GM19239 (cell line): ENCODE data around the gene C17orf50.

Experiments
- DNase-seq: peaks from one replicate; pipeline ENCODE4 v3.0.0; 2011; ENCODE audit warnings: low spot score; ENCODE audit not compliant: insufficient read length
- FAIRE-seq: peaks from 2 replicates; lab custom pipeline; 2011; peaks lifted over from hg19 to GRCh38; lab: Jason Lieb, UNC

C17orf50 gene

DNA sequence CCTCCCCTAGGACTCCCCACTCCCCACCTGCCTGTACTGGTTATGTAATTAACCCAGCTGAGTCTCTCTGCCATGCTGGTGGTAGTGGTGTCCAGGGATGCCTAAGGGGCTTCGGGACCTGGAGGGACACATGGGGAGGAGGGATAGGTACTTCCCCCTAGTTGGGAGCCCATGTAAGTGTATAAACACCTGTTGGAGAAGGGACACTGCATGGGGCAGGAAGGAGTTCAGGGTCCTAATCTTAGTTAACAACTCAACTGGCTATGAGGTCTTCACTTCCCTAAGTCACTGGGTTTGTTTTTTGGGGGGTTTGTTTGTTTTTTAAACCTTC lies 27.9 kb upstream of the C17orf50 start:
- FAIRE-seq (no peak), DNase-seq (no peak)

DNA sequence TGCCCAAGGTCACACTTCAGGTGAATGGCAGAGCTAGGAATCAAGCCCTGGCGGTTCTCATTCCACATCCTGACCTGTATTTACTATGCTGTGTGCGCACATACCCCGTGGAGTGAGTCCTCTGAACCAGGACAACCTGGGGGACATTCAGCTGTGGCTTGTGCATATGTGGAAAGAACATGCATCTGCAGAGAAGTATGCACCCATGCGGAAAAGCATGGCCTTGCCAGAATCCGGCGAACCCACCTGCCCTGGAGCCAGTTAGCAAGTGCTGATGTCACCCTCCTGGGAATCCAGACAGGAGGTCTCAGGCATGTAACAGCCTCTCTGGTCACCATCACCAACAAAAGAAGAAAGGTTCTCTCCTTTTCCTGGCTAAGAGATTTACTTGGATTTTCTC lies 27.3 kb upstream of the C17orf50 start:
- DNase-seq (no peak), FAIRE-seq (no peak)

DNA sequence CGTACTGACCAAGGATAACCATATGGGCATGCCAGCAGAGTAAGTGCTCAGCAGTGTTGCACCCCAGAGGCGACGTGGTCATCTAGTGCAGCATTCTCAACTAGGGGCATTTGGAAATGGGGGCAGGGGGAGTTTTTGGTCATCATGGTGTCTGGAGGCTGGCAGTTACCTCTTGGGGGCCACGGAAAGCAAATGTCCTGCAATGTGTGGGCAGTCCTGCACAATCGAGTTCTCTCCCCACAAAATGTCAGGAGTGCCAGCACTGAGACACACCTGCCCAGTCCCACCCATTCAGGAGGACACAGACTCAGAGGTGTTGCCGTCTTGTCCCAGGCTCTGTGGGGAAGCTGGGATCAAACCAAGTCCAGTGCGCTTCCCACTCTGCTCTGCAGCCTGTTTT lies 26.3 kb upstream of the C17orf50 start:
- no peak for FAIRE-seq
- DNase-seq = no peak

DNA sequence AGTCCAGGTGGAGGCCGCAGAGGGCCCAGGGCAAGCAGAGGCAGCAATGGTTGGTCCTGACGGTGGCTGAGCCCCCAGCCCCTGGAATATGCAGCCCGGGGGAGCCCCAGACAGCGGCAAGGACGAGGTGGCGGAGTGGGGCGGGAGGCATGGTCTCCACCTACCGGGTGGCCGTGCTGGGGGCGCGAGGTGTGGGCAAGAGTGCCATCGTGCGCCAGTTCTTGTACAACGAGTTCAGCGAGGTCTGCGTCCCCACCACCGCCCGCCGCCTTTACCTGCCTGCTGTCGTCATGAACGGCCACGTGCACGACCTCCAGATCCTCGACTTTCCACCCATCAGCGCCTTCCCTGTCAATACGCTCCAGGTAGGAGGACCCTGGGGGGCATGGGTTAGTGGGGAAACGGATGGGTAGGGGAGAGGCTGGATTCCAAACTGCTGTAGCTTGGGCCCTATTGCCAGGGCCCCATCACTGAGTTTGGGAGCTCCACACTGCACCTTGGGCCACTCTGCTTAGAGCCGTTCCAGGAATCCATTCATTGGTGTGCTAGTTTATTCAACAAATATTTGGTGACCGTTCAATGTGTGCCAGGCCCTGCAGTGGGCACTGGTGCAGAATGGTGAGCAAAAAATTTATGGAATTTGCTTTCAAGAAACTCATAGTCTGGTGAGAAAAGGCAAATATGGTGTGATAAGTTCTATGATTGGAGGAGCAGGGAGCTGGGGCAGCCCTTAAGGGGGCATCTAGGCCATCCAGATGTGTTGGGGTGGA lies 25.5 kb upstream of the C17orf50 start:
- no peak for DNase-seq
- FAIRE-seq = no peak

DNA sequence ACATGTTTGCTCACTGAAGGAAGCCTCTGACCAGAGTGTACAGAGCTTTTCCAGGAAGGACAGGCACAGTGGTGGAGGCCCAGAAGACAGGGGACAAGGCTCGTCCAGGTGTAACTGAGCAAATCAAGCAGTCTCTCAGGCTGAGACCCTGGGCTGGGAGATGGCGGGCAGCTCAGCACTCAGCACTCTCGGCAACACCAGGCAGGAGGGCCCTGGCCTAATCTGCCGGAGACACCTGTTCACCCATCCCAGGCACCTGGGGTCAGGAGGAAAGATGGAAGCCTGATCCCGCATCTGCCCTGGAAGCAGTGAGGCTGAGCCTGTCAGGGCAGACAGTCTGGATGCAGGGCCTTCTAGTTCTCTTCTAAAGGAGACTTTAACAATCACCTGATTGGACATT lies 24.5 kb upstream of the C17orf50 start:
- FAIRE-seq (no peak), DNase-seq (no peak)

DNA sequence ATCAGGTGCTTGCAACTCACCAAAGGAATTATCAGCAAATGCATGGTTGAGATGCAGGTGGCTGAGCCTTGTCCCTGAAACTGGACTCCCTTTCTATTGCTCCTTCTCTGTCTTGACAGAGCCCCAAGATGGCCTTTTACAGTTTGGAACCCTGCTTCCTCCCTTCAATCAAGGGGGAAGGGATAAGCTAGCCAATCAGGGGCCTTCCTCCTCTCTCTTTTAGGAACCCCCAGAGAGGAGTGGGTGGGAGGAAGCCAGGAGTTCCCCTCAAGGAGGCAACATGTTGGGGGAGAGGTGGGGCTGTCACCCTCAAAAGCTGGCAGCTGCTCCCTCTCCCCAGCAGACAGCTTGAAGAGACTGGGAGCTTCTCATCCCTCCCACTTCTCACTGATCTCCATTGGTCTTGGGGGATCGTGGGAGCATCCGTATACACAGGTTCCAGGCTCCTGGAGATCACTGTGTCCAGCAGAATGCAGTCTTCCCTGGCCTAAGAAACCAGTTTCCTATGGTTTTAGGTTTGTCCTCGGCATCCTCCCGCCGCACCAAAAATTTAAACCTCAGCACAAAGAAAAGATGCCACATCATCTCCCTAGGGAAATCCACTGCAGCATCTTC lies 22.1 kb upstream of the C17orf50 start:
- no peak for FAIRE-seq
- no peak for DNase-seq

DNA sequence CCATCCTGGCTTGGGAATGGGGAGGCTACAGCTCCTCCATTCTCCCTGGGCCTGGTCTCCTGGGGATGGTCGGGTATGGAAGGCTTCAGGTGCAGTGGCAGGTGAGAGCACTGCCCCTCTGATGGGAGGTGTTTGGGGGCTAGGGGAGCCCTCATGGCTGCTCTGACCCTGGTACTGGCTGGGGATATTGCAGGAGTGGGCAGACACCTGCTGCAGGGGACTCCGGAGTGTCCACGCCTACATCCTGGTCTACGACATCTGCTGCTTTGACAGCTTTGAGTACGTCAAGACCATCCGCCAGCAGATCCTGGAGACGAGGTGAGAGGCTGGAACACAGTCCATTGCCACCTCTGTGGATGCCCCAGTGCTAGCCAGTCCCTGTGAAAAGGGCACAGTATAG lies 20.5 kb upstream of the C17orf50 start:
- DNase-seq = no peak
- no peak for FAIRE-seq

DNA sequence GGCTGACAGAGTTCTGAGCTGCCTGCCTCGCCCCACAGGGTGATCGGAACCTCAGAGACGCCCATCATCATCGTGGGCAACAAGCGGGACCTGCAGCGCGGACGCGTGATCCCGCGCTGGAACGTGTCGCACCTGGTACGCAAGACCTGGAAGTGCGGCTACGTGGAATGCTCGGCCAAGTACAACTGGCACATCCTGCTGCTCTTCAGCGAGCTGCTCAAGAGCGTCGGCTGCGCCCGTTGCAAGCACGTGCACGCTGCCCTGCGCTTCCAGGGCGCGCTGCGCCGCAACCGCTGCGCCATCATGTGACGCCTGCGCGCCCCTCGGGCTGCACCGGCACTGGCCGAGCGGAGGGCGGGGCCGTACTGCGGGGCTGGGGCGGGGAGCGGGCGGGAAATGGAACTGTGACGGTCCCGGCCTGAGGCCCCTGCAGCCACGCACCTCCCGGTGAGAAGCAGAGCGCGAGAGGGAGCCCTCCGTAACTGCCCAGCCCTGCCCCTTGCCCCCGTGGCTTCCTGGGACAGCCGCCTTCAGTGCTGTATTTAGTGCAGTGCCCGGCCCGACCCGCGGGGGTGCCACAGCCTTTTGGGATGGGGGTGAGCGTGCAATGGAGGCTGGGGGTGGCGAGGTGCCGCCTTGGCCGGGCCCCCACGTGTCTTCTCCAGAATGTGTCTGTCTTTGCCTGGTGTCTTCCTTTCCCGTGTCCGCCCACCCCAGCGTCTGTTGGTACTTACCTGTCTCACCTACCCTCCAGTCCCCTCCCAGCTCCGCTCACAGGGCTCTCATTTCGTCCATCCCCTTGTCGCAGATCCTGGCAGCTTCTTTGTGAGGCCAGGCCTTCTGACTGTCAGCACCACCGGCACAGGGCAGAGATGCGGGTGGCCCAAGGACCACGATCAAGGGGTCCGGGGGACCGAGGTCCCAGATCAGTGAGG lies 19.4 kb upstream of the C17orf50 start:
- FAIRE-seq = no peak
- no peak for DNase-seq

DNA sequence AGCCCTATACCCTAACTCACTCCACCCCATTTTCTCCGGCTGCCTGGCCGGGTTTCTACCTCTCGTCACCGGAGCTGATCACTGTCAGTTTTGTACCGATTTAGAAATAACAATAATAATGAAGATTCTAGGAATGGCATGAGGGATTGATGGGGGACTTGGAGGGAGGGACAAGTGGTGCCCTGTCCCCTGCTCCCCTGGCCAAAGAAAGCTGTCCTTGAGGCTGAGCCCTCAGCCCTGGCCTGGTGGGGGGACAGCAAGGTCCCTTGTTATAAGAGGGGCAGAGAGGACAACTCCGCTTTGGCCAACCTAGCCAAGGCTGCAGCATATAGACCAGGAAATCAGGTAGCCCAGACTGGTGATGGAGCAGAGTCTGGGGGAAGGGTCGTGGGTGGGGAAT lies 18.2 kb upstream of the C17orf50 start:
- FAIRE-seq (no peak), DNase-seq (no peak)

DNA sequence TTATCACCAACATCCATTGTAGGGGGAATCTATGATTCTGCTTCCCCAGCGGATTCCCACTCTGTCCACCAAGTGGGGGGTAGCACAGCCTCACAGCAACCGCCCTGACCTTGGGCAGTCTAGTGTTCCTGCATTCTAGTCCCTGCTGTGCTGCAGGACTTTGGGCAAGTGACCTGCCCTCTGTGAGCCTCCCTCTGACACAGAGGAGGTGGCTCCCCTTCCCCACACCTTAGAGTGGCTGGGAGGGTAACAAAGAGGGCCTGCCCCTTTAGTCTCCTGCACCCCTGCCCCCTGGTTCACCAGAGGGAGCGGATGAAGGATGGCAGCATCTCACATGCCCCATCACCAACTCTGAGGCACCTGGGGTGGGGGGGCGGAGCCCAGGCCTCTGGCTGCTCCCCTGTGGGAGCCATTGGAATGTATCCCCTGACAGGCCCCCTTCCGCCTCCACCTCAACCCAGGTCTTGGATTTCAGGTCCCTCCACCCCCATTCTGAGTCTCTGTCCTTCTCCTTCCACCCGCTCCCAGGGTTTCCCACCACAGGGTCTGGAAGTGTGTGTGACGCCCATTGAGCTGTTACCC lies 17.7 kb upstream of the C17orf50 start:
- FAIRE-seq (no peak), DNase-seq (no peak)

DNA sequence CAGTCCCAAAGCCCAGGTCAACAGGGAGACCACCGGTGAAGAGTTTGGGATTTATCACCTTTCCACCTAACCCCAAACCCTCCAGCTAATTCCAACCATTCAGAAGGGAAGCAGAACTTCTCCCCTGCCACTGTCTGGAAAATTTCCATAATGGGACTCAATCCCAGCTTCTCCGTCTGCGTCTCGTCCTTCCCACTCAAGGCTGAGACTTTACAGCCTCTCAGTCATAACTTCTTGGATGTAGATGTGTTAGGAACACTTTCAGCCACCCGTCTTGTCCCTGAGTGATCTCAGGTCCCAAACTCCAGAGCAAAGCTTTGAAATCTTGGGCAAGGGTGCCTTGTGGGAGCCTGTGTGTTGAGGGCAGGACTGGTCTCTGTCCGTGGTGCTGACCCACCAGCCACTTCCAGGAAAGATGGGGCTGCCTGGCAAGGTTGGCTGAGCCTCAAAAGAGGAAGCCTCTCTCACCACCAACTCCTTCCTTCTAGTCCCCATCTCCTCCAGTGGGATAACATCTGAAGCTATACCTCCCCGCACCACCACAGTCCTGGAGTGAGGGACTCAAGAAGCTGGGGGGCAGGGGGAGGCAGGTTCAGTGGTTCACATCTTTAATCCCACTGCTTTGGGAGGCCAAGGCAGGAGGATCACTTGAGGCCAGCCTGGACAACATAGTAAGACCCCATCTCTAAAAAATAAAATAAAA lies 16.9 kb upstream of the C17orf50 start:
- no peak for FAIRE-seq
- peak; percentile 53 for DNase-seq

DNA sequence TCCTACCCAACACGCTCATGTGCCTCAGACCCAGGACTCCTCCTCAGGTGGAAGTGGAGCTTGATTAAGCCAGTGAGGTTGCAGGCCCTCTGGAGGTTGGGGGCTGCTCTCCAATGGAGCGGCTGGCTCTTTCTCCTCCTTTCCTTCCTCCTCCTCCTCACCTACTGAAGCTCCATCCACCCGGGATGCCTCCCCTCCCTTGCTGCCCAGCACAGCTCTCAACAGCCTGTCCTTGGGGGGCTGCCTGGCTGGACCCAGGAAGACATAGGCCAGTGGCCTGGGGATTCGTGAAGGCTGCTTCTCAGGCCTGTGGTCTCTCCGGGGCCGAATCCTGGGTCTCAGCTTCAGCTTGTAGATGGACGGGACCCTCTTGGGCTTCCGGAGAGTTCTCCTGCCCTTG lies 15.9 kb upstream of the C17orf50 start:
- no peak for FAIRE-seq
- no peak for DNase-seq

DNA sequence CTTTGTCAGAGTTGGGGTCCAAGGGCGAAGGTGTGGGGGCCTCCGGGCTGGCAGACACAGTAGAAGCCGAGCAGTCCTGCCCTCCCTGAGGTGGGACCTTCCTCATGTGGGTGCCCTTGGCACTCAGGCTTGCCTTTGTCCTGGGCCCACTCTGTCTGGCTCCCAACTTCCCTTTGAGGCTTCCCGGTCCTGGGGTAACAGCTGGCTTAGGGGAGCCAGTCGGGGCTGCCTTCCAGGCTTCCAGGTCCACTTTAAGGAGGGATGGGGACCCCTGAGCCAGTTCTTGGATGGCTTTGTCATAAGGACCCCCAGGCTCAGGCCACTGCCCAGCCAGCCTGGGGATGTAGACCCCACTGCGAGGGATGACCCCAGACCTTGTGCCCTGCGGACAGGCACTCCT lies 15.4 kb upstream of the C17orf50 start:
- no peak for DNase-seq
- FAIRE-seq = no peak

DNA sequence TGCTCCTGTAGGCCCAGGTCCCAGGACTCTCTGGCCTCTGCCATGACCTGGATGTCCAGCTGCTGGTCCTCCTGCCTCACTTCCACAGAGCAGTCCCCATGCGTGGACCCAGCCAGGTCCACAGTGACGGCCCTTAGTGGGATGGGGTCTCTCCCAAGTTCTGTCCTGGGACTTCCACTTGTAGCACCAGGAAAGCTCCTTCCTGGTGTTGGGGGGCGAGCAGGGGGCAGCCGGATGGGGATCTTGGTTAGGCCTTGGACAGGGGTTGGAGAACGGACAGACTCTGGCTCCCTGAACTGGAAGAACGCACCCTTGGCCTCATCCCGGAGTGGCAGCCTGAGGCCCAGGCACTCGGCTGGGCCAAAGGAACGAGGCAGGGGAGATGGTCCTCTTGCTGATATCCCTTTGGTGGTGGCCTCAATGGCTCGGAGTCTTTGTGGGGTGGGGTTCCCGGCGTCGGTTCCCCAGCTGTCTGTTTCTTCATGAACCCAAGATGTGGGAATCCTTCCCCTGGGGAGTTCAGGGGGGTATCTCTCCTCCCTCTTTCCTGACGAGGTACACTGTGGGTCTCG lies 14.9 kb upstream of the C17orf50 start:
- FAIRE-seq = no peak

DNA sequence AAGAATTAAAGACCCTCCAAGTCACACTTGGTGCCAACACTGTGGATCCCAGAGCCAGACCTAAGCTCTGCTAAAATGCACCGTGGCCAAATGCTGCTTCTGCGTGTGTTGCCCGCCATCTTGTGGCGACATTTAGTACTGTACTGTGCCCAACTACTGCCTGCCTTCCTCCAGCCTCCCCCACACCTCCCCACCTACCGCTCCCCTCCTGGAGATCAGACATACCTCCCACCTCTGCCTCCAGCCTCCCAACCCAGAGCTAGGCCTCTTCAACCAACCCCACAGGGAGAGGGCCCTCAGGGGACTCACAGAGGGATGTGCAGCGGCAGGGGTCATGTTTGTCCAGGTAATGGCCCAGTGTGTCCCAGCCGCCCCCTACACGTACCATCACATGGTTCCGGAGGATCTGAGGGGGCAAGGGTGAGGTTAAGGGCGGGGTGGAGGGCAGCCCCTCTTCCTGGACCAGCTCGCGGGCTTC lies 13.1 kb upstream of the C17orf50 start:
- no peak for FAIRE-seq
- DNase-seq = peak; percentile 95

More for the DNA sequence above, 14.9 kb upstream of the C17orf50 start:
- DNase-seq = no peak

DNA sequence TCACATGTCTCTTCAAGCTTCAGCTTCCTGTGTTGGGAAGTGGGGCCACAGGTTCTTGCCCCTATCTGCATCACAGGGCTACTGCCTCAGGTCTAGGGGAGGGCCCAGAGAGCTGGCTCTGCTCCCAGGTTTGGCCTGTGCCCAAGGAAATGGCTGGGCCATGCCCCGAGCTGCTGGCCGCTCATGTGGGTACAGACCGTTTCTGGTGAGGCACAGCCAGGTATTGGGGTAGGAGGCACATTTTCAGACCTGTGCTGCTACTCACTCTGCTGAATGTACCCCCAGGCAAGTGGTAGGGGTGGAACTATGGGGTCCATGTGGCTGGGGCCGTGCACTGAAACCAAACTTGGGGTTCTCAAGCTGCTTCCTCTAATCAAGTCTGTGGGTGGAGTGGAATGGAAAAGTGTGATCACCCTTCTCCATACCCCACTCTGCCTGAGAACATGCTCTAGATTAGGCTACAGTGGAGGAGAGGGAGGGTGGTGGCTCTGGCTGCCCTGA lies 12.3 kb upstream of the C17orf50 start:
- no peak for DNase-seq
- FAIRE-seq = no peak

DNA sequence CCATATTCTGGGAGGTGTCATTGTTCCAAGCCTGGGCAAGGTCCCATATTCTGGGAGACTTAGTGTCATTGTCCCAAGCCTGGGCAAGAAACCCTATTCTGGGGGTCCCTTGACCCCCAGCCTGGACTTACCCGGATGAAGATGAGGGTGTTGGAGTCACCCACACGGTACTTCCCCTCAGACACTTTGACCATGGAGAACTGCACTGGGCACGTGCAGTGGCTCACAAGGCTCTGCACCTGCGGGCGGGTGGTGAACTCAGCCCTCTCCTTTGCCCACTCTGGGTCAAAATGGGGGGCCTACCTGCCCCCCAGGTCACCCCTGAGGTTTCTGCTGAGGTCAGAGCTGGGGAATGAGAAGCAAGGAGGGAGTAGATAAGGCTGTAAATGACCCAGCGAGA lies 11.7 kb upstream of the C17orf50 start:
- FAIRE-seq = no peak

DNA sequence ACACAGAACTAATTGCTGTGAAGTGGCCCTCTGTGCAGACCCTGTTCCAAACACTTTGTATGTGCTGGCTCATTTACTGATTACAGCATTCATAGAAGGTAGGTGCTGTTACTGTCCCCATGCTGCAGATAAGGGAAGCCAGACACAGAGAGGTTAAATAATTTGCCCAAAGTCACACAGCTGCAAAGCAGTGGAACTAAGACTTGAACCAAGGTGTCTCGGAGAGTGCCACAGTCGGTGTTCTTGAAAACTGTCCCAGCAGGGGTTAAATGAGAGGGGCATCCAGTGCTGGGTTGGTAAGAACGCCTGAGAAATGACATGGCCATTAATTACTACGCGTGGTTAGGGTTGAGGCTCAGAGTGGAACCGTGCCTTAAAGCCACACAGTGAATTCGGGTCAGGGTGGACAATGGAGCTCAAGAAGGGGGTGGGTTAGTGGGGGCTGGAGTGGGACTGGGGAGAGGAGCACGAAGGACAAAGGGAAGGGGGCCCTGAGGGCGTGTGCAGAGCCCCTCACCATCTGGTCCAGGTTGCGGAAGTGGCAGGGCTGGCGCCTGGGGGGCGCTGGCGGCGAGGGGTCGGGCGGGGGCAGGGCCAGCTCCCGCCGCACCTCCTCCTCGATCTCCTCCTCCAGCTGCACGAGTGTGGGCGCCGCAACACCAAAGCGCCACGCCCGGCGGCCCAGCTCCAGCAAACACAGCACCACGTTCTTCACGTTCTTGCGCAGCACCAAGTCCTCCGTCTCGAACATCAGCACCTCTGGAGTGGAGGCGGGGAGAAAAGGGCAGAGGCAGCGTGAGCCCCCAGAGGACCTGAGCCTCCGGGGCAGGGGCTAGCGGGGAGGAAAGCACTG lies 10.9 kb upstream of the C17orf50 start:
- DNase-seq = no peak
- FAIRE-seq = no peak

More for the DNA sequence above, 11.7 kb upstream of the C17orf50 start:
- DNase-seq = no peak
